Measurements from ENCODE around the gene ZG16B.

- TF ChIP-seq, protein P1, sequence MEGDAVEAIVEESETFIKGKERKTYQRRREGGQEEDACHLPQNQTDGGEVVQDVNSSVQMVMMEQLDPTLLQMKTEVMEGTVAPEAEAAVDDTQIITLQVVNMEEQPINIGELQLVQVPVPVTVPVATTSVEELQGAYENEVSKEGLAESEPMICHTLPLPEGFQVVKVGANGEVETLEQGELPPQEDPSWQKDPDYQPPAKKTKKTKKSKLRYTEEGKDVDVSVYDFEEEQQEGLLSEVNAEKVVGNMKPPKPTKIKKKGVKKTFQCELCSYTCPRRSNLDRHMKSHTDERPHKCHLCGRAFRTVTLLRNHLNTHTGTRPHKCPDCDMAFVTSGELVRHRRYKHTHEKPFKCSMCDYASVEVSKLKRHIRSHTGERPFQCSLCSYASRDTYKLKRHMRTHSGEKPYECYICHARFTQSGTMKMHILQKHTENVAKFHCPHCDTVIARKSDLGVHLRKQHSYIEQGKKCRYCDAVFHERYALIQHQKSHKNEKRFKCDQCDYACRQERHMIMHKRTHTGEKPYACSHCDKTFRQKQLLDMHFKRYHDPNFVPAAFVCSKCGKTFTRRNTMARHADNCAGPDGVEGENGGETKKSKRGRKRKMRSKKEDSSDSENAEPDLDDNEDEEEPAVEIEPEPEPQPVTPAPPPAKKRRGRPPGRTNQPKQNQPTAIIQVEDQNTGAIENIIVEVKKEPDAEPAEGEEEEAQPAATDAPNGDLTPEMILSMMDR (conservative IDR thresholded peaks at IDR 0.05): no peak
- no peak for TF ChIP-seq EZH2 (IDR thresholded peaks at IDR 0.05; ENCODE audit: low read depth)
Observed at GRCh38 chr16:2799205-2799858, 30.8 kb upstream of the ZG16B start.
